Osteoblast (primary cell): ENCODE measurements around the gene BCL2. TPM values are rescaled to one million over a fixed set of nuclear protein-coding genes. Genes with fewer than 3 reads are reported as not detected.
A peak's percentile ranks its signal among the peaks of the same experiment; 100 is the strongest.

Experiments
- DNase-seq: peaks from one replicate; pipeline ENCODE4 v3.0.0; 2011; ENCODE audit warnings: low spot score, mixed read lengths; ENCODE audit not compliant: insufficient read length; ENCODE audit errors: missing footprints
- H2AFZ ChIP-seq: 2 replicates; pipeline ENCODE4 v1.6.0; 2011; ENCODE audit warnings: mild to moderate bottlenecking, low read length
- H3K27ac ChIP-seq: 2 replicates; pipeline ENCODE4 v1.5.1; 2011; ENCODE audit warnings: mild to moderate bottlenecking, low read depth, low read length, moderate library complexity
- H3K27me3 ChIP-seq: 2 replicates; pipeline ENCODE4 v1.6.0; 2012; ENCODE audit warnings: mild to moderate bottlenecking, control low read depth, inconsistent platforms, low read length, moderate library complexity; ENCODE audit not compliant: insufficient read depth
- H3K36me3 ChIP-seq: 2 replicates; pipeline ENCODE4 v1.5.1; 2011; ENCODE audit warnings: mild to moderate bottlenecking, low read length, control low read depth, moderate library complexity; ENCODE audit not compliant: insufficient read depth
- H3K4me1 ChIP-seq: 2 replicates; pipeline ENCODE4 v1.5.1; 2011; ENCODE audit warnings: mild to moderate bottlenecking, low read length, control low read depth, moderate library complexity; ENCODE audit not compliant: insufficient read depth
- H3K4me2 ChIP-seq: 2 replicates; pipeline ENCODE4 v1.6.0; 2011; ENCODE audit warnings: mild to moderate bottlenecking, low read length; ENCODE audit not compliant: insufficient read depth
- H3K4me3 ChIP-seq: fragments of 200-600 bp; sonication (generic); 3 replicates; pipeline ENCODE4 v1.5.1; 2012; ENCODE audit warnings: mild to moderate bottlenecking, low read length, inconsistent platforms; ENCODE audit not compliant: insufficient read depth
- H3K79me2 ChIP-seq: 2 replicates; pipeline ENCODE4 v1.6.0; 2012; ENCODE audit warnings: mild to moderate bottlenecking, low read length, control low read depth, inconsistent platforms; ENCODE audit not compliant: insufficient read depth
- H3K9me3 ChIP-seq: 2 replicates; pipeline ENCODE4 v1.5.1; 2011; ENCODE audit warnings: low read depth, low read length, control low read depth
- H4K20me1 ChIP-seq: 2 replicates; pipeline ENCODE4 v1.6.0; 2012; ENCODE audit warnings: mild to moderate bottlenecking, low read length, control low read depth; ENCODE audit not compliant: insufficient read depth
- CTCF ChIP-seq: IDR thresholded peaks from 2 replicates; pipeline ENCODE4 v1.5.1; 2011; ENCODE audit warnings: mild to moderate bottlenecking, low read depth, low read length, moderate library complexity; ENCODE audit errors: extremely low read depth
- total RNA-seq: library from RNA; depleted of rRNA; stranded (reverse); fragments of >200 nt; gene quantifications from 2 replicates; pipeline ENCODE4 v1.2.3, GENCODE V29; 2012

BCL2 gene
- total RNA-seq, 1 donor = 11.9 TPM

DNA sequence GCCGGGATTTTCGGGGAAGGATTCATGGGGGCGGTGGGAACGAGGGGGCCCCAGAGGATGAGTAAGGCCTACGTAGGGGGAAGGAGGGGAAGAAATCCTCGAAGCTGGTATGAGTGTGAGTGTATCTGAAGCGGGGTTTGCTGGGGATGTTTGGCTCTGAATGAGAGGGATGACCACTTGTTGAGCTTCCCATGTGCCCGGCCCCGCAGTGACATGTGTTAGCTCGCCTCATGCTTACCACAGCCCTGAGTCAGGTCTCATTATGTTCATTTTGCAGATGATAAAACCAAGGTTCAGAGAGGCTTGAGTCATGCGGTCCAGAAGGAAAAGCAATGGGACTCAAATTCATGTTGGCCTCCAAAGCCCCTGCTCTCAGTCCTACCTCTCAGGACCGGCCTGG lies 214.7 kb downstream of the BCL2 start:
- Histone ChIP-seq H3K79me2 (no peaks in the 10 kb centered on the region), H3K4me3 (no peak overlapping the region), H3K9me3 (no peaks in the 10 kb centered on the region), H3K4me1 (no peaks in the 10 kb centered on the region), H2AFZ (no peak overlapping the region), H3K36me3 (no peaks in the 10 kb centered on the region), H3K4me2 (no peak overlapping the region), H4K20me1 (no peaks in the 10 kb centered on the region), H3K27ac (no peak overlapping the region), H3K27me3 (peaks cover 6% of the 10 kb centered on the region)
- TF ChIP-seq CTCF = no peak
- peak; percentile 59 for DNase-seq

- no peak for DNase-seq
- Histone ChIP-seq H3K36me3 (no peaks in the 10 kb centered on the region), H3K27me3 (peaks cover 6% of the 10 kb centered on the region), H2AFZ (no peak overlapping the region), H3K4me1 (no peaks in the 10 kb centered on the region), H3K27ac (no peak overlapping the region), H3K9me3 (no peaks in the 10 kb centered on the region), H3K79me2 (no peaks in the 10 kb centered on the region), H3K4me3 (no peak overlapping the region), H3K4me2 (no peak overlapping the region), H4K20me1 (no peaks in the 10 kb centered on the region)
- TF ChIP-seq CTCF = no peak
These were observed 216.4 kb downstream of the BCL2 start for GRCh38 chr18:63102941-63103744.

GRCh38 chr18:63100630-63101055 lies 218.9 kb downstream of the BCL2 start:
- Histone ChIP-seq H3K4me1 (no peaks in the 10 kb centered on the region), H3K27ac (no peak overlapping the region), H3K9me3 (no peaks in the 10 kb centered on the region), H4K20me1 (no peaks in the 10 kb centered on the region), H3K27me3 (peaks cover 27% of the 10 kb centered on the region), H3K79me2 (no peaks in the 10 kb centered on the region), H2AFZ (no peak overlapping the region), H3K36me3 (no peaks in the 10 kb centered on the region), H3K4me2 (no peak overlapping the region), H3K4me3 (no peak overlapping the region)
- TF ChIP-seq CTCF = no peak
- no peak for DNase-seq

DNA sequence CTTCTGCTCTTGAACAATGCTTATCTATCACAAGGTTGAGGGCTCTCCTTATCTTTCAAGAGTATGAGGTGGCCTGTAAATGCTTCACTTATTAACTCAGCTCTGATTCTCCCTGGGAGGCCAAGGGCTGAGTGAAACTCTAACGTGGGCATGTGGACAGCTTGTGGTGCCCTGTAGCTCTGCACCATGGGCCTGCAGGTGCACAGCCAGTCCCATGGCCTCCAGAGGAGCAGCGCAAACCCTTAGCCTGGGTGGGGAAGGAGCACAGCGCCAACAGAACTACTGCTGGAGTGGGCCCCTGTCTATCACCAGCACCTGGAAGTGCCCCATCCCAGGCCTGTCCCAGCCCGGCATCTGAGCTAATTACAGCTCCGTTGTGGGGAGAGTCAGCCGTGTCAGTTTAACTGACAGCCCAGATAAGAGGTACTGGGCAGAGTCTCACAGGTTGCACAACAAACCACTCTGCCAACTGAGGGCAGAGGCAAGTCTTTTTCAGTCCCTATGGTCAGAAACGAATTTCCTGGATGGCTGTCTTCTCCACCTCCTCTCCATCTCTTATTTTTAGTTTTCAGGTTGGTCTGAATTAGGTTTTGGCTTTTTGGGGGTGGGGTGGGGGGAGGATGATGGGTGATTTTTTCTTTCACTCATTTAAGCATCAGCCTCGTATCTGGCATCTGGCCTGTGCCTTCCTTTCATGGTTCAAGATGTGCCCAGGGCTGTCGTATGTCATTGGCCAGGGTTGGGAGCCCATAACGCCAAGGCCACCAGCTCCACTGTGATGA lies 219.5 kb downstream of the BCL2 start:
- no peaks in the 10 kb centered on the region for H4K20me1 ChIP-seq
- H2AFZ ChIP-seq = no peak overlapping the region
- no peaks in the 10 kb centered on the region for H3K36me3 ChIP-seq
- H3K4me3 ChIP-seq = no peak overlapping the region
- no peak overlapping the region for H3K27ac ChIP-seq
- no peak overlapping the region for H3K4me2 ChIP-seq
- H3K4me1 ChIP-seq = no peaks in the 10 kb centered on the region
- TF ChIP-seq CTCF = no peak
- H3K27me3 ChIP-seq = peaks cover 29% of the 10 kb centered on the region
- no peaks in the 10 kb centered on the region for H3K9me3 ChIP-seq
- peak; percentile 68 for DNase-seq
- H3K79me2 ChIP-seq = no peaks in the 10 kb centered on the region
